Right renal pelvis (tissue), 4 donors: ENCODE measurements around the gene GLP2R. TPM values are rescaled to one million over a fixed set of nuclear protein-coding genes. Genes with fewer than 3 reads are reported as not detected.

Source experiments
- DNase-seq, 4 donors: peaks; one replicate each; pipeline ENCODE4 v3.0.0-alpha.2; 2013; ENCODE audit warnings: low read depth in 4 of 4, low spot score in 3 of 4, missing footprints in 1 of 4
- polyA plus RNA-seq, 4 donors: library from polyadenylated mRNA; unstranded; fragments of 120-200 nt; gene quantifications; one replicate each; pipeline ENCODE4 v1.2.1, GENCODE V29; 2013; ENCODE audit not compliant: insufficient read length in 4 of 4

The GLP2R gene
- polyA plus RNA-seq, 4 donors, result 0.04 to 0.09 (median 0.06) TPM; not detected in 1

DNA sequence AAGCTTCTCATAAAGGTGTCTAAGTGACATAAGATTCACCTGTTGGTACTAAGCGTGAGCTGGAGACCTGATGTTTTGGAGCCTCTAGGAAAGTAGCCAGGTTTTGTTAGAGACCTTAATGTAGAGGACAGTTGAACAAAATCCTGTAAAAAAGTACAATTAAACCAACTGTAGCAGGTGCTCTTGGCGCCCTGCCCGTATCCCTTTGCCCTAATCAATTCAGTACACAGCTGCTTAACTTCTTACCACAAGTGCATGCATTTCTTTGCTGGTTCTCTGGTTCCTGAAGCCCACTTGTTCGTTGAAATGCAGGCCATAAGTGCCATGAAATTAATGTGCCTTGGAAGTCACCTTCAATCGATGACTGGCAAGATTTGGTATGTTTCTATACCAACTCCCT lies 24.4 kb downstream of the GLP2R start:
- no peak for DNase-seq

DNA sequence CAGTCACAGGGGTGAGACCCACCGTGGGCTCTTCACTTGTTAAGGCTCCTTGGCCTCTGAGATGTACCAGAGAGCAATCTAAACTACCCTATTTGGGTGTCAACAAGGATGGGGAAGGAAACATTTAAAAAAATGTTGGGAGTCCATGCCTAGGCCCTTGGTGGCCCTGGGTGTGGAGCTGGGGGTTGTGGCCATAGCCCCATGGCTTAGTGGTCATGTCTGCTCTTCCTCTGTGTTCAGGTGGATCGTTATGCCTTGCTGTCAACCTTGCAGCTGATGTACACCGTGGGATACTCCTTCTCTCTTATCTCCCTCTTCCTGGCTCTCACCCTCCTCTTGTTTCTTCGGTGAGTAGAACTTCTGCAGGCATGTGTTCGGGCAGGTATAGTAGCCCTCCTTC lies 28.5 kb downstream of the GLP2R start:
- DNase-seq, result no peak

DNA sequence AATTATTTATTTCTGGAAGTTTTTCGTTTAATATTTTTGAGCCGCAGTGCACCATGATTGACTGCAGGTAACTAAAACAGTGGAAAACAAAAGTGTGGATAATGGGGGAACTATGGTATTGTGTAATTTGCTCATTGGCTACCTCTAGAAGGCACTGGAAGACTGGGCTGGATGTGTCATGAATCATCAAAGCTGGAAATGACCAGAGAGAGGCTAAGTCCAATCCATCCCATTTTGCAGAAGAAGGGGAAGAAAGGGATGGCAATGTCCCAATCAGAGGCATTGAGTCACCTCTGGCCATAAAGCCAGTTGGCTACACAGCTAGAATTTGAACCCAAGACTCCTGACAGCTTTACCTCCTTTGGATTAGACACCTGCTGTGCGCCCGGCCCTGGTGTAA lies 29.3 kb downstream of the GLP2R start:
- no peak for DNase-seq

DNA sequence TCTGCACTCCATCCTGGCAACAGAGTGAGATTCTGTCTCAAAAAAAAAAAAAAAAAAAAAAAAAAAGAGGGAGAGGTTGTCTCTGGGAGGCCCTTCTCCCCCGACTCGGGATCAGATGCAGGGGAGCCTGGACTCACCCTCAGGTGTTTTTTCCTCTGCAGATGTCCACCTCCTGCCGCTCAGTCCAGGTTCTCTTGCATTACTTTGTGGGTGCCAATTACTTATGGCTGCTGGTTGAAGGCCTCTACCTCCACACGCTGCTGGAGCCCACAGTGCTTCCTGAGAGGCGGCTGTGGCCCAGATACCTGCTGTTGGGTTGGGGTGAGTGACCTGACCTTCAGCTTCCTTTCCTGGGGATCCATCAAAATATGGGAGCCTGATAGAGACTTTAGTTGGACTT lies 34.1 kb downstream of the GLP2R start:
- DNase-seq, result no peak

DNA sequence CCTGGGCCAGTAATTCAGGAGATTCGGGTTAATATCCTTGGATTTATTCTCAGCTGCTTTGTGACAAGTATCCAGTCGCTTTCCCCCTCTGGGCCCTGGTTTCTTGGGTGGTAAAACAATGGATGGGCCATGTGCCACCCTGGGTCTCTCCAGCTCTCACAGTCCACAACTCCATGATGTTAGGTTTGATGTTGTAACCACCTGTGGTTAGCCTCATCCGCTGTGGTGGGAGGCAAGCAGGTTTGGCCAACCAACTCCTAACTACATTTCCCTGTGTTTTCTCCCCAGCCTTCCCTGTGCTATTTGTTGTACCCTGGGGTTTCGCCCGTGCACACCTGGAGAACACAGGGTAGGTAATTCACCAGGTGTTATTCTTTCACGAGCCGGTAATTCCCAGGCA lies 35.1 kb downstream of the GLP2R start:
- no peak for DNase-seq

DNA sequence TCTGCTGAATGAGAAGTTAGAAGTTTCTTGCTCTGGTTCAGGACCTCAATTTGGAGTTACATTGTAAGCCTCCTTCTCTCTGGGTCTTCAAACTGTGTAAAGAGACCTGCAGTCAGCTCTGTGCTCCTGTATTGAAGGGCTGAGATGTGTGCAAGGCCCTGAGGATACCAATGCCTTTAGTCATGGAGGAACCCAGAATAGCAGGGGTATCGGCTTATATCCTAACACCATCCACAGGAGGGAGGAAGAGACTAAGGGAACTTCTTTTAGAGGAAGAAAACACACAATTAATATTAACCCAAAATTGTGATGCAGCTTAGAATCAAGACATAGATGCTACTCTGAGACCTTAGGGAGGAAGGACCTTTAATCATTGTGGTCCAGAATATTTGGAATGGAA lies 36.5 kb downstream of the GLP2R start:
- DNase-seq, result no peak

DNA sequence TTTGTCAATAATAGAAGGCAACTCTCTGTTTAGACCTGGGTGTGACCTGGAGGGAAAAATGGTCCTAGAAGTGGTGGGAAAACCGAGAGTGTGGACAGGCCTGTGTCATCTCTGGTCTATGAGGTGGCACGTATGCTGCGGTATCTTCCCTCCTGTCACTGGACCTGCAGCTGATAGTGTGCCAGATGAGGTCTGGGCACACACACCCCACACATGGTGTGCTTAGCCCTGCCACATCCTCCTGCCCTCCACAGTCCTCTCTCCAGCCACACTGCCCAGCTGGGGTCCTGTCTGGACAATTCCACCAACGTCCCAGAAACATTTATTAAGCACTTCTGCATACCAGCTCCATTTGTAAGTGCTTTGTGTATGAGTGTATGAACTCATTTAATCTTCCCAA lies 37.2 kb downstream of the GLP2R start:
- no peak for DNase-seq

DNA sequence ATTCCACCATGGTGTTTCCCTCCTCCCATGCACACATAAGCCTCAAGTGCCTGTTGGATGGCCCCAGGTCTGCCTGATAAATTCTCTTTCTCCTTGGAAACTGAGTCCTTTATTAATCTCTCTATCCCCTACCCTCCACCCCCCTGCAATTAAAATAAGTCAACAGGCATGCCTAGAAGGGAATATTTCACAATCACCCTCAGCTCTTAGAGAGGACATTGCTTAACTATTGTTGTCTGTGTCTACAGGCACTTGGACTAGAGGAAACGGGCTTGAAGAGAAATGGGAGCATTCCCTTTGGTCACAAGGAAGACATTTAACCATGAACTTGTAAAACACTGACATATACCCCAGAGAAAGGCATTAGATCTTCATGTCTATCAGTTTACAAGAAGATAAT lies 39.9 kb downstream of the GLP2R start:
- DNase-seq, result no peak

DNA sequence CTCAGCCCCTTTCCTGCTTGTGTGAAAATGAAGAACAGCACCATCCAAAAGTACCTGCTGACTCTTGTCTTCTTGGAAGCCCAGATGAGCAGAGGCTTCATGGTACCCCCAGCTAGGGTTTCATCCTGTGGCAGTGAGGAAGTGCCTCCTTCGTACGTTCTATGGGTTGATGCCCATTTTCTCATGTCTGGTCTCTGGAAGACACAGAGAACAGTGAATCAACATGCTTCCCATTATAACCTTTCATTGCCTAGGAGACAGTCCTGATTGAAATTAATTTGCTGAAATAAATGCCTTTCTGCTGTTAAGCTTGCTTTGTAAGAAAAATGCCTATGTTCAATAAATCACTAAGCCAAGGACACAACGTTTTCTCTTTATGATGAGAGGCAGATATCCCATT lies 42.8 kb downstream of the GLP2R start:
- no peak for DNase-seq

DNA sequence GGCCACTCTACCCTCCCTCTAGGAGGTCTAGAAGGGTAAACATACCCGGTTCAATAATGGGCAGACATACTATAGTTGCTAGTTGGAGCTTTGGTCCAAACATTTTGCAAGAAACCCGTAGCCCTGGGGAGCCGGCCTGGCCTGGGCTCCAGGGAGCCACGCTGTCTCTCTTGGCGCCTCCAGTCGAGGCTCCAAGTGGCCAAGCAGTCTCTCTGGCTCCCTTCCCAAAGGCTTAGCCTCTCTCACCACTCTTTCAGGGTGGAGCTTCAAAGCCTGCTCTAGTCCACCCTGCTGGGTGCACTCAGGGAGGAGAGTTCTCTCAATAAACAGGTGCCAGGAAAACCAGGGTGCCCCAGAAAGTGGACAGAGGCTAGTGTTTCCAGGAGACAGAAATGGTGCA lies 47.1 kb downstream of the GLP2R start:
- no peak for DNase-seq

DNA sequence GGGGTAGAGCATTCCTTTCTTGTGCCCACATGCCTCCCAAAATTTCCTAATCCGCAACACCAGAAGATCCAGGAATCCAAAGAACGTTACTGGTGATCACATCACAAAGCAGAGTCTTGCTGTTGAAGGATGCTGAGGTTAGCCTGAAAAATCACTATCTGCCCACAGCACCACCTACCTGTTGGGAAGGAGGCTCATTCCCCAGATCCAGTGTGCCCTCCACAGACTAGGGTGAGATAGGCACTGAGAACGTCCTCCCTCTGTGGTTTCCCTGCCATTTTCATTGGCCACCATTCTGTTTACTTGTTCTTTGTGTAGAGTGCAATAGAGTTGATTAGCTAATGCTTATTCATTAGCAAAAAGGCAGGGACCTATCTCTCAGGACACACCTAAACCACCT lies 49.0 kb downstream of the GLP2R start:
- DNase-seq, result no peak

DNA sequence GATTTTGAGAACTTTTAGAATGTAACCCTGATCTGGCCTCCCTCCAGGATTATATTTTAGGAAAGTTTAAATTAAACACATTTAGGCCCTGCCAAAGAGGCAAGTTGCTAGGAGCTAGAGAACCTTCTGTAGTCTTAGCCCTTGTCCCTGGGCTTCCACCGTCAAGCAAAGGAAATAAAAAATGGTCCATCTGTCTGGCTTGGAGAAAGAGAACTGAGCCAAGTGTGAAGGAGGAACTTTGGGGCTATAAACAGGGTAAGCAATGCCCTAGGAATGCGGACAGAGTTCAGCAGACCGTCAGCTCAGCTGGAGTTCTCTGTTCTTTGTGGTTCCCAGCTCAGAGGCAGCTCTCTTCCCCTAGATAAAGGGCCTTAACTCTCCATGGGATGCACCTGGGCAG lies 49.7 kb downstream of the GLP2R start:
- DNase-seq, result no peak

DNA sequence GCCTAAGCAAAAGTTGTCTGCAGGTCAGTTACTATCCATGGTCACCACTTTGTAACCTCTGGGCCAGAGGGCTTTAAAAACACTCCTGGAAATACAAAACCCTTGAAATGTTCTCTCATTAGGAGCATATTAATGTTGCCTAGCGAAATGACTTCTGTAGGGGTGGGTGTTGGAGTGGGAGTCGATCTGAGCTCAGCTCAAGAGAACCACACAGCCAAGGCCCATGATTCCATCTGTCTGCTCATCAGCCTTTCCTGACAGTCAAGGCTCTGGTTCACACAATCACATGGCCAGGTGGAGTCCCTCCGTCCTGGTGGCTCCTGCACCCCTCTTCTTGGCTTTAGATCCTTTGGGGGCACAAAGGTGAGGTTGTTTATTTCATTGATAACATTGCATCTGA lies 52.6 kb downstream of the GLP2R start:
- DNase-seq, result no peak

DNA sequence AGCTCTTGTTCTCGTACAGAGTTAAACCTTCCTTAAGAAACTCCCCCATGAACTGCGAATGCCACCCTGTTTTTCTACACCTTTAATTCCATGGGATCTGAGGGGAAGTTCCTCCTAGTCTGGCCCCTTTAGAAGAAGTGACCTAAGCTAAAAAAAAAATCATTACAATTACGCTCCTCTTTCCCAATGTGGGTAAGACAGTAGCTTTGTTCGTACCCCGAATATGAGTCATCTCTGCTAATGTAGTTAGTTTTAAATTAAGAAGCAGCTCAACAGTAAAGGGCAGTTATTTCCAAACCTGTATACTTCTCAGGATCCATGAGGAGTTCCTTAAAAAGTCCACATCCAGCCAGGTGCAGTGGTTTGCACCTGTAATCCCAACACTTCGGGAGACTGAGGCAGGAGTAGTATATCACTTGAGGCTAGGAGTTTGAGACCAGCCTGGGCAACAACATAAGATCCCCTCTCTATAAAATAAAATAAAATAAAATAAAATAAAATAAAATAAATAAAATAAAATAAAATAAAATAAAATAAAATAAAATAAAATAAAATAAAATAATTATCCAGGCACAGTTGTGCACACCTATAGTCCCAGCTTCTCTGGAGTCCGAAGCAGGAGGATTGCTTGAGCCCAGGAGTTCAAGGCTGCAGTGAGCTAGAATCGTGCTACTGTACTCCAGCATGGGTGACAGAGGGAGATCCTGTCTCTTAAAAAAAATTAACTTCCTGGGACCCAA lies 53.2 kb downstream of the GLP2R start:
- no peak for DNase-seq

DNA sequence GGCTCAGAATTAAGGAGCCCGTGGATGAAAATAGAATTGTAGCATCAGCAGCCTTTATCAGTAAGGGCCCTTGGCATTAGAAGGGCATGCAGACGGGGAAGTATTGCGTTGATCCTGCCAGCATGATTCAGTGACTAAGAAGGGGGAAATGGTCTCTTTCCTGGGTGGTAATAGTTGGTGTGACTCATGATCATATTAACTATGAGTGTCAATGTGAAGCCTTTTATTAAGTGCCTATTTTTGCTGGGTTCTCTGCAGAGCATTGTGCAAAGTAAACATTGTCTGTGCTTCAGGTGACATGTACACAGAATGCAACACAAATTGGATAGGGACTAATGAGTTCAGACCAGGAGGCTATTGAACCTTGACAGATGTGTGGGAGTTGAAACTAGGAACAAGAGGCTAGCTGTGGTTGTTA lies 54.9 kb downstream of the GLP2R start:
- no peak for DNase-seq

DNA sequence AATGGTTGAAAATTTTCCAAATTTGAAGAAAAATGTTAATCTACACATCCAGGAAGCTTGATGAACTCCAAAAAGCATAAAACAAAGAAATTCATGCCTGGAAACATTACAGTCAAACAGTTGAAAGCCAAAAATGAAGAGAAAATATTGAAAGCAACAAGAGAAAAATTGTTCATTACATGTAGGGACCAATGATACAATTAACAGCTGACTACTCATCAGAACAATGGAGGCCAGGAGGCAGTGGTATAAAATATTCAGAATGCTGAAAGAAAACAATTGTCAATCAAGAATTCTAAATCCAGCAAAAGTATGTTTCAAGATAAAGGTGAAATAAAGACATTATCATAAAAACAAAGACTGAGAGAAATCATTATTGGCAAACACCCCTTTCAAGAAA lies 57.7 kb downstream of the GLP2R start:
- DNase-seq, result no peak

DNA sequence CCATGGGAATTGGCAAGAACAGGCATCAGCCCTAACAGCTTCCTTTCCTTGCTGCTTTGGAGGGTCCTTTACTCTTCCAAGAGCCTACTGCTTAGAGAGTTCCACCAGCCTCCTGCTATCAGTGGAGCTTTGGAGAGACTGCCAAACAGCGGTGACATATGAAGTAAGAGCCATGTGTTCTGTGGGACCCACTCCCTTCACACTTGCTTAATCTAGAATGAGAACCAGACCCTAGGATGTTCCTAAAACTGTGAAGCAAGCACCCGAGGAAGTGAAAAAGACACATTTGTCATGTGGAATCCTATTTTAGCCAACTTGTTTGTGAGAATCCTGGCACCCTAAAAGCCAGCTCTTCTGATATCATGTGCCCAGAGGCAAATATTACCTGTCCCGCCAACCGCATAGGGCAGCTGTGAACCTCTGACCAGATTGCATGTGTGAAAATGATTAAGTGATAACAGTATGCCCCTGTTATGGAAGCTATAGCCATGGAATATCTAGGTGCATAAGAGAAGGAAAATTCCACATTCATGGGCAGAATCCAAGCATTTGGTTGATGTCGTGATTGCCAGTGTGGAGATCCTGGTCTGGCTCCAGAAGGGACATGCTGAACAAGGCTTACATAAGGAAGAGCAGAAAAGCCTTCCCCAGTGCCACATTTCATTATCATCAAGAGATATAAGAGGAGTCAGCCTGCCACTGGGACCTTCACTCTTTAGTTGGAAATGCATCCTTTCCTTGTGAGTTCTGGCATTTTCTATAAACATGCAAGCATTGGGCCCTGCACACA lies 60.6 kb downstream of the GLP2R start:
- no peak for DNase-seq

DNA sequence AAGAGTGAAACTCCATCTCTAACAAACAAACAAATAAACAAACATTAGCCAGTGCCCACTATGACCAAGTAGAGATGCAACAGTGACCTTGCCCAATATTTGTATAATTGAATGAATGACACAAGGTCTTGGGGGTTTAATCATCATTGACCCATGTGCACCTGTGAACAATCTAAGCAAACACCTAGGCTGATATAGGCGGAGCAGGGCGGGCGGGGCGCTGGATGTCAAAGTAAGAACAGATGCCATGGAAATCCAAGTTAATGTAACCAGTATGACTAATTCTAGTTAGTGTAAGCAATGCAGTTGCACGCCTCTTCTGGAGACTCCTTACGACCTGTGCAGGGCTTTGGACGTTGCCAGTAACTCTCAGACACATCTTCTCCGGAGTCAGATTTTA lies 61.8 kb downstream of the GLP2R start:
- no peak for DNase-seq

DNA sequence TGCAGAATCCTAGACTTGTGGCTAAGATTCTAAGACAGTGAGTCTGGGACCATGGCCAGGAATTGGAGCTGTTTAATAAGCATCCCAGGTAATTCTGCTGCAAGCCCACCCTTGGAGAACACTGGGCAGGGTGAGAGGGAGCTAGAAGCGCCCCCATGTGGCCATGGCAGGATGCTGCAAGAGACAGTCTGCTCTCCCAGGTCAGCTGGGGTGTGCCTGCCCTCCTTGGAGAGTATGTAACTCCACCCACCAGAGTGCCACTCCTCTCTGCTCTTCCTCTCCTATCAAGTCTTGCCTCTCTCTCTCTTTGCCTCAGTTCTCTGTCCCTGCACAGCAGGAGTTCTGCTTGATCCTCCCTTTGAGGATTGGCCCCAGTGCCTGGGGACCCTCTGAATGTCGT lies 64.4 kb downstream of the GLP2R start:
- DNase-seq, result no peak

DNA sequence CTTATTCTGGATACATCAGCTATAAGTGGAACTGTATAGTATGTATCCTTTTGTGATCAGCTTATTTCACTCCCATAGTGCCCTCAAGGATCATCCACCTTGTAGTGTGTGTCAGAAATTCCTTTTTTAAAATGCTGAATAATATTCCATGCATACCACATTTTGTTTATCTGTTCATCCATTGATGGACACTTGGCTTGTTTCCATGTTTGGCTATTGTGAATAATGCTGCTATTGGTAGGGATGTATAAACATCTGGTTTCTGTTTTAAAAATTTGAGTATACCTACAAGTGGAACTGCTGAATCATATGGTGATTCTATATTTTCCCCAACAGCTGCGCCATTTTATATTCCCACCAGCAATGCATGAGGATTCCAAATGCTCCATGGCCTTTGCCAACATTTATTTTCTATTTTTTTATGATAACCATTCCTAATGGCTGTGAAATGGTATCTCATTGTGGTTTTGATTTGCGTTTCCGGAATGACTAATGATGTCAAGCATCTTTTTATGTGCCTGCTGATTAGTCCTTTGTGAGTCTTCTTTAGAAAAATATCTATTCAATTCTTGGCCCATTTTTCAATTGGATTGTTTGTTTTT lies 67.8 kb downstream of the GLP2R start:
- no peak for DNase-seq

DNA sequence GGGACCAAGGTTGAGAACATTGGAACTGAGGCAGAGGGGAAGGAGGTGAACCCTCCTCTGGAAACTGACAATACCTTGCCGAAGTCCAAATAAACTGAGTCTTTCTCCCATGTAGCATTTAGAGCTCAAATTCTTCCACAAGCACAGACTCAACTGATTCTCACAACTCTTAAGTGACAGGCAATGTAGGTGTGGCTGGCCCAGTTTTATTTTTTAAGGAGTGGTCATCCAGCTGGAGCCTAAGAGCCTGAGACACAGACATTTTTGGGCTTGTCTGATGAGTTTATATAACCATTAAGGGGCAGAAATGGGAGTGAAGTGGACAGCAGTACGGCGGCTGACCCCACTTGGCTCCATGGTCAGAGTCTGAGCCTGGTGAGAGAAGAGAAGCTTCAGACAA lies 68.5 kb downstream of the GLP2R start:
- DNase-seq, result no peak

DNA sequence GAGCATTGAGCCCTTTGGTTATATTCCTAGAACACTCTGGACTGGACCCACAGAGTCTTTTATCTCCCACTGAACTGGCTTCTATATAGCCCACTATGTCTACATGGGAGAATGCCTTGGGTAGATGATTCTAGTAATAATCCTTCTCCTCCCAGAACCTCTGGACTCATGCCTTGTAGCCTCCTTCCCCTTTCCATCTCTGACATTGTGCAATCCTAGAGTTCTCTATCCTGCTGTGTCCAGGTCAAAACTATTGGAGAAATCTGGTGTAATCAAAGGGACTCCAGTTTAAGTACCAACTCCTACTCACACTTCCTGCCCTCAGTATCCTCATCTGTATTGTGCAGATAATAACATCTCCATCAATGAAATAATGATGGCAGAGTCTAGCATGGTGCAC lies 70.2 kb downstream of the GLP2R start:
- DNase-seq, result no peak
